HL-60 (cell line): ENCODE results near the gene GRIA1.

Experiments used
- DNase-seq, 2 experiments: peaks; one replicate each; pipeline ENCODE4 v3.0.0-alpha.2; 2010 to 2020; ENCODE audit warnings: low read depth in 1 of 2, low spot score in 1 of 2
- H3K27ac ChIP-seq: fragments of 250-450 bp; sonication (Bioruptor Pico); replicated peaks from 2 replicates; pipeline ENCODE4 v1.5.1; 2020; ENCODE audit warnings: mild to moderate bottlenecking, moderate library complexity
- H3K27me3 ChIP-seq: fragments of 250-450 bp; sonication (Bioruptor Pico); 2 replicates; pipeline ENCODE4 v1.5.1; 2021; ENCODE audit warnings: mild to moderate bottlenecking, moderate library complexity; ENCODE audit not compliant: insufficient read depth, poor library complexity, severe bottlenecking
- H3K4me3 ChIP-seq: replicated peaks from 2 replicates; pipeline ENCODE4 v1.5.1; 2011; ENCODE audit warnings: mild to moderate bottlenecking, control low read depth, low read length; ENCODE audit not compliant: insufficient read depth
- CTCF ChIP-seq: IDR thresholded peaks from one replicate; pipeline ENCODE4 v1.5.1; 2011; ENCODE audit warnings: low read length, control low read depth, inconsistent platforms; ENCODE audit not compliant: insufficient read depth
- GABPA ChIP-seq: IDR thresholded peaks from 2 replicates; pipeline ENCODE4 v1.6.1; 2012; ENCODE audit warnings: low read depth
- POLR2AphosphoS5 ChIP-seq: IDR thresholded peaks from 2 replicates; pipeline ENCODE4 v1.6.1; 2012; ENCODE audit warnings: low read depth
- REST ChIP-seq: IDR thresholded peaks from 2 replicates; pipeline ENCODE4 v1.6.1; 2012; ENCODE audit warnings: low read depth; ENCODE audit not compliant: insufficient replicate concordance
- SPI1 ChIP-seq: IDR thresholded peaks from 2 replicates; pipeline ENCODE4 v1.6.1; 2012; ENCODE audit warnings: low read depth, mild to moderate bottlenecking, borderline replicate concordance
- long read RNA-seq: library from polyadenylated mRNA; unstranded; transcript quantifications from one replicate; pipeline ENCODE4 v2.0.0, GENCODE V29; 2020

The GRIA1 gene
- long read RNA-seq: 0 reads

GRCh38 chr5:153490118-153491037 is at the start of gene GRIA1:
GRIA1 (plus strand) TSS chr5:153490670.
- Histone ChIP-seq H3K27me3 (peaks cover 15% of the 10 kb centered on the region), H3K27ac (no peak within 1 kb of the TSS), H3K4me3 (no peak within 1 kb of the TSS)
- no peak for TF ChIP-seq CTCF
- no peak for TF ChIP-seq POLR2AphosphoS5
- no peak for TF ChIP-seq GABPA
- TF ChIP-seq SPI1: no peak
- TF ChIP-seq REST: no peak
- no peak for DNase-seq

- no peak overlapping the region for H3K27ac ChIP-seq
These were observed 44.4 kb upstream of the GRIA1 start for GRCh38 chr5:153445875-153446579.

More at GRCh38 chr5:153445875-153446579, 44.4 kb upstream of the GRIA1 start:
- Histone ChIP-seq H3K27me3 (no peaks in the 10 kb centered on the region), H3K4me3 (no peak overlapping the region)
- TF ChIP-seq REST (no peak), GABPA (no peak), POLR2AphosphoS5 (no peak), CTCF (no peak), SPI1 (no peak)
- no peak for DNase-seq
